Stomach (tissue), 4 donors: ENCODE data around the gene LMOD2.

Experiments
- CTCF ChIP-seq, 7 experiments: fragments of 450-650 bp in 4 of 7; fragments of 200-600 bp in 3 of 7; sonication (generic) in 3 of 7; IDR thresholded peaks; one replicate each; pipeline ENCODE4 v1.5.1; 2016 to 2019; ENCODE audit warnings: antibody characterized with exemption in 7 of 7, control low read depth in 2 of 7, mild to moderate bottlenecking in 1 of 7
- POLR2A ChIP-seq, 4 donors: fragments of 450-650 bp; IDR thresholded peaks; one replicate each; pipeline ENCODE4 v1.6.1; 2016; ENCODE audit warnings: antibody characterized with exemption in 4 of 4, control low read depth in 2 of 4, mild to moderate bottlenecking in 1 of 4, moderate library complexity in 1 of 4
- POLR2AphosphoS5 ChIP-seq, 3 donors: sonication (generic); formaldehyde crosslinking; IDR thresholded peaks; one replicate each; pipeline ENCODE4 v1.6.1; 2016; ENCODE audit warnings: antibody characterized with exemption in 3 of 3

- no peak for TF ChIP-seq CTCF (IDR thresholded peaks at IDR 0.05)
- no peak for TF ChIP-seq POLR2AphosphoS5 (IDR thresholded peaks at IDR 0.05)
- no peak for TF ChIP-seq POLR2A (IDR thresholded peaks at IDR 0.05)
Measured at GRCh38 chr7:123674399-123675180, 18.9 kb downstream of the LMOD2 start.
